Measurements from ENCODE around the gene HCN4.

HCN4 gene

DNA sequence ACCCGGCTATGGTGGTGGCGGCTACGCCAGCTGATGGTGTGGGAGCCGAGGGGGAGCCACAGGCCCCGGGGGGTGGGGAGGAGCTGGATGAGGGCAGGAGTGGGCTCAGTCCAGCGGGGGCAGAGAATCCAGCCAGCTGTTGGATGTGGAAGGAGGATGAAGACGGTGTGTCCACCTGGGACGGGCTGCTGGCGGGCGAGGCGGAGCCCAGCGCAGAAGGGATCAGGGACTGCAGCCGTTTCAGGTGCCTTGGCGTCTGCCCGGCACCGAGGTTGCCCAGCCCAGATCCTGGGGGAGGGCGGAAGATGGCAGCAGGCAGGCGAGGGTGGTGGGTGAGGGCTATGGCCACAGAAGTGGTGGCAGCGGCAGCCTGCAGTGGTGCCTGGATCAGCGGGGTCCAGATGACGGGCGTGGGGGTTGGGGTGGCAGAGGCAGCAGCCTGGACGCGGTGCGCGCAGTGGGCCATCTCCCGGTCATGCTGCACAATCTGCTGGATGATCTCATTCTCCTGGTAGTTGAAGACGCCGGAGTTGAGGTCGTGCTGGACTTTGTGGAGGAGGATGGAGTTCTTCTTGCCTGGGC is 45.3 kb downstream of the HCN4 start:
- TF ChIP-seq CTCF (IDR thresholded peaks at IDR 0.05; ENCODE audit: borderline replicate concordance, insufficient read depth, low read depth, low read length): no peak
- no peak overlapping the region for H3K4me3 ChIP-seq (ENCODE audit: low read depth, low read length)

GRCh38 chr15:73322665-73323373 is 45.9 kb downstream of the HCN4 start:
- TF ChIP-seq CTCF (IDR thresholded peaks at IDR 0.05; ENCODE audit: borderline replicate concordance, insufficient read depth, low read depth, low read length): no peak
- H3K4me3 ChIP-seq (ENCODE audit: low read depth, low read length): no peak overlapping the region

GRCh38 chr15:73321496-73322450 is 47.0 kb downstream of the HCN4 start:
- TF ChIP-seq CTCF (IDR thresholded peaks at IDR 0.05; ENCODE audit: borderline replicate concordance, insufficient read depth, low read depth, low read length): no peak
- no peak overlapping the region for H3K4me3 ChIP-seq (ENCODE audit: low read depth, low read length)

DNA sequence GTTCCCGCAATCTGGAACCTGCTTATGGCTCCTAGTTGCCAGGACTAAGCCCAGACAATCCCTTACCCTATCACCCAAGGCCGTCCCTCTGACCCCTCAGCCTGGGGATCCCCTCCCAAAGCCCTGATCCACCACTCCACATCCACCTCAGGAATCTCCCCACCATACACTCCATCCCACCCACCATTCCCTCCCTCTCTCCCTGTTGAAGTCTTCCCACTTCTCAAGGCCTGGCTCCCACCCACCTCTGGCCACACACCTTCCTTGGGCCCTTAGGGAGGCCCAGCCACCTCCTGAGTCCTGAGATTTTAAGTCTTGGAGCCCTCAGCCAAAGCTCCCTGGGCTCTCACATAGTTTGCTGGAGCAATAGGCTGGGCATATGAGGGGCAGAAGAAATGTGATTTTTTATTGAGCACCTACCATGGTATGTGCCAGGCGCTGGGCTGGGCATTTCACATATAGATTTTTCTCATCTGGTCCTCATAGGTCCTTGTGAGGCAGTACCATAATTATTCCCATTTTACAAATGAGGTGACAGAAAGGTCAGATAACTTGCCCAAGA is 48.1 kb downstream of the HCN4 start:
- H3K4me3 ChIP-seq (ENCODE audit: low read depth, low read length): no peak overlapping the region
- TF ChIP-seq CTCF (IDR thresholded peaks at IDR 0.05; ENCODE audit: borderline replicate concordance, insufficient read depth, low read depth, low read length): no peak

- no peak overlapping the region for H3K4me3 ChIP-seq (ENCODE audit: low read depth, low read length)
- no peak for TF ChIP-seq CTCF (IDR thresholded peaks at IDR 0.05; ENCODE audit: borderline replicate concordance, insufficient read depth, low read depth, low read length)
Observed at GRCh38 chr15:73319460-73320245, 49.1 kb downstream of the HCN4 start.

Measured in GM12875 (cell line).